Activated gamma-delta T cell (primary cell): ENCODE results near the gene CCL1.

Experiments used
- DNase-seq: peaks from one replicate; lab custom pipeline; 2025; lab: John Stamatoyannopoulos, UW

Gene CCL1

DNA sequence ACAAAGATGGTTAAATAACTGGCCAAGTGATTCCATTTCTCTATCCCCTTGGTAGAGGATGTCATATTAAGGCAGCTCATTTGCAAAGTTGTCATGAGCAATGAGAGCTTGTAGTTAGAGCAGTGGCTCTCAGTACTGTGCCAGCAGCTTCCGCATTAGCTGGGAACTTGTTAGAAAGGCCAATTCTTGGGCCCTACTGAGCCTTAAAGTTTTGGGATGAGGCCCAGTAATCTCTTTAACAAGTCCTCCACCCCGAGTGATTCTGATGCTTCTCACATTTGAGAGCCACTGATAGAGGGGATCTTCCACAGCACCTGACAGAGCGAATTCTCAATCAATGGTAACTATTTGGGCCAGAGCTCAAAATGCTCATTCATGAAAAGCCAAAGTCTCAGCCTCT is 20.2 kb upstream of the CCL1 start:
- no peak for DNase-seq

DNA sequence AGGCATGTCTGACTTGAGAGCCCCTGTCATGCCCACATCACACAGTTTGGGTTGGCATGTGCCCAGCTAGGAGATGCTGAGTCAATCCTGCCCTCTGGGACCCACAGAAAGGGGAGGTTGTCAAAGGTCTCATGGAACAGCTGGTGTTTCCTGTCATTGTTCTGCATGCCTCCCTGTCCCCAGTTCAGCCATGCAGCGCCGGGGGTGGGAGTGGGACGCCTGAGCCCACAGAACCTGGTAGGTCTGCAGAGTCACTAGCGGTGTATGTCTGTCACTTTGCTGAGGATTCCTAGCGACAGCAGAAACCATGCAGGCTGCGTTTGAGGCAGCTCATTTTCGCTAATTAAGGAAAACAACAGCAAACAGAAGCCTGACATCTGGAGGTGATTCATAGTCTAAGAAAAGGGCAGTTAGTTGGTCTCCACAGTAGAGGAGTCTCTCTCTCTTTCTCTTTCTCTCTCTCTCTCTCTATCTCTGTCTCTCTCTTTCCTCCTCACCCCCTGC is 19.6 kb upstream of the CCL1 start:
- no peak for DNase-seq

DNA sequence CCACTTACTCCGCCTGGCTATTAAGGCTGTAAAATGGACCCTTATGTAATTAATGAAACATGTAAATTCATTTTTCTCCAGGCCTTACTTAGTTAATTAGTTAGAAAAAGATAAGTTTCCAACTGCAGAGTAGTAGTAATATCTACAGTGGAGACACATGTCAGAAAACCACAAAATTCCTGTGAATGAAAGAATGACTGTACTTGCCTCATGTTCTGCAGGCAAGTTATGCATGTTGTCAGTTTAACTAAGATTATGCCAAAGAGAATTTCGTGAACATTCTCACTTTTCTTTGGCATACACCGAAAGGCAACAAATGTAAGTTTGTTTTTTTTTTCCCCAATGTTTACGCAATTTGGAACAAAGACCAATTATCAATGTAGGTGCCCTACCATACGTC is 16.8 kb upstream of the CCL1 start:
- no peak for DNase-seq

DNA sequence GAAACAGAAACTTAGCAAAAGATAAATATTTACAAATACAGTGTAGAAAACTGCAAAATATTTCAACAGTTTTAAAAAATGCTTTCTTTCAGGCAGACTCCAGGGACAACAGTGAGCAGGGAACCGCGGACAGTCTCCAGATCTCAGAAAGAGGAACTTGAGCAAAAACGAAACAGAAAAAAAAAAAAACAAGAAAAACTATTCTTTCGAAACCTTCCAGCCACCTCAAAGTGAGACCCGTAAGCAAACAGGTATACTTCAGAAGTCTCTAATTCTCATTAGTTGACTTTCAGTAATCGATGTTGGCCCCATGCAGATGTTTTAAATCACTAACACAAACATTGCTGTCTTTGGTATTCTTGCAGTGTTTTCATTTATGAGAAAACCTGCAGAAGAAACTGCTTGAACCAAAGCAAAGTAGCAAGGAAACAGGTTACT is 15.7 kb upstream of the CCL1 start:
- DNase-seq: no peak

DNA sequence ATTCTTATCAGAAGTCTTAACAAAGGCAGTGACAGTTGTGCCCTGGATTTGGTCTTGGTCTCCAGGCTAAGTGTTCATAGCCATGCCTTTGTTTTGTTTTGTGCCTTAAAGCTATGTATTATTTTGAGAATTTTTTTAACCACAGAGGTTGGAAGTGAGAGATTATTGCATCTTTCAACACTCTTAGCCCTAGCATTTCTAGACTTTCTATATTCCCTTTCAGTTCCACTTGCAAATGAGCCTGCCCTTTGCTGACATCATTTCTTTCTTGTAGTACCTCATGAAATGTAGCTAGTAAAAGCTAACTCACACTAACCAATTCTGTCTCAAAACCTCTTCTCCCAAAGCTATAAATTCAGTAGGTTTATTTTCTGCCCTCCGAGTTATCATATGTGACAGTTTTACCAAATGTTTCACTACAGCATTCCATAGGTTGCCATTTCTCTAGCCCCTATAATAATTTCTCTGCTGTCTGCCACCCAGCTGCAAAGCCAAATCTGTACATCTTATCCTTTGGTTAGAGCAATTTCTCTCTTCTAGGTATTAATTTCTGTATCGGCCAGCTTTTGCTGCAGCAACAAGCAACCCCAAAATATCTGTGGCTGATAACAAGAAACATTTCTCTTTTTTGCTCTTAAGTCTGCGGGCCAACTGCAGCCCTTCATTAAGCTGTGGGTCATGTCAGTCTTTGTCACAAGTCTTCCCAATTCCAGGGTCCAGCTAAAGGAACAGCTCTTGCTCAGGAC is 14.2 kb upstream of the CCL1 start:
- no peak for DNase-seq

DNA sequence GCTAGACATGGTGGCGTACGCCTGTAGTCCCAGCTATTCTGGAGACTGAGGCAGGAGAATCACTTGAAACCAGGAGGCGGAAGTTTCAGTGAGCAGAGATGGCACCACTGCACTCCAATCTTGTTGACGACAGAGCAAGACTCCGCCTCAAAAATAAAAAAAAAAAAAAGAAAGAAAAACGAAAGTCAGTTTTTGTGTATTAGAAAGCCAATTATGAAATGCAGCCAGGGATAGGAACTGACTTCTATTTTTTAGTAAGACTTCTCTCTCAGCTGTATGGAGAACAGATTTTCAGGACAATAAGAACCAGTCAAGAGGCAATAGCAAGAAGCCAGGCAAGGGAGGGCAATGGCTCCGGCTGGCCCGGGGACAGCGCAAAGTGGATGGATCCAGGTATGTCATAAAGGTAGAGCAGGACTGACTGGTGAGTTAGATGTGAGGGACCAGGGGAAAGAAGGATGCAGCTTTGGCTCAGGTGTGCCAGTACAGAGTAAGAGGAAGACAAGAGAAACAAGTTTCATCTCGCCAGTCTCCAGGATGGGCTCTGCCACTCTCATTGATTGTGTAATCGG is 12.5 kb upstream of the CCL1 start:
- DNase-seq: no peak

DNA sequence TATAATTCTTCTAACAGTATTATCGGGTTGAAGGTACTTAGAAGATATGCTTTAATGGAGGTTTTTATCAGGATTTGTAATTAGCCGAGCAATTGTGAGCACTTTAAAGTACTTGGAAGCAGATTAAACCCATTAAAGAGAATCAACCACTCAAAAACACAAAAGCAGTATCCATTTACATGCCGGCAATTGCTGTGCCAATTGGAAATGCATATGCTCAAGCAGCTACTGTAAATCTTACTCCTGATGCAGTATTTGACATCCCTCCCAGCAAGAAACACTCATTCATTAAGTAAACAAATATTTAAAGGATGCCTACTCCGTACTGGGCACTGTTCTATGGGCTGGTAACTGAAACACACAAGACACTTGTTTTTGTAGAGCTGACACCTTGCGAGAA is 11.4 kb upstream of the CCL1 start:
- no peak for DNase-seq

DNA sequence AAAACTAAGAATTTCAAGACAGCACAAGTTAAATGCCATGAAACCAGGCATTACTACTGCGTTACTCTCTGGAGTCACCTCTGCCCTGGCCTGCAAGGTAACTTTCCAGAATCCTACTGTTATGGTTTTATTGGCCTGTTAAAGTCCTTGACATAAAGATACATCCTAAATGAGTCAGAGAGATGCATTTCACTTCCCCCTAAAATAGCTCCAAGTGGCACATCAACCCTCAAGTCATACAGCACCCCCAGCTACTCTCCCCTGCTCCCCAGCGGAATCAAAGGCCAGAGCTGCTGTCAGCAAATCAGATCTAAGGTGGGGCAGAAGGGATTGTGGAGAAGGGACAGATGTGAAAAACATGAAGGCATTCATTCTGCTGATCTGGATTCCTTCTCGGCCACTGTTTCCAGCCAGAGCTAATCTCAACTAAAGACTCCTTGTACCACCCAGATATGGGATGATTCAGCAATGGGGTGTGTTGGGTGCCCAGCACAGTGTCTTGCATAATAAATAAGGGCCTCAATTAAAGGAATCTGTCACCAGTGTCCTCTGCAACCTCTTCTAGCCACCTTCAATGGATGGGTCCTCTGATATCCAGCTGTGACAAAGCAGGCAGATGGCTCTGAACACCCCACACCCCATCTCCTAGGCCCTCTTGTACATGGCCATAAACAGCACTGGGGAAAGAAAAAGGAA is 8.5 kb upstream of the CCL1 start:
- no peak for DNase-seq

DNA sequence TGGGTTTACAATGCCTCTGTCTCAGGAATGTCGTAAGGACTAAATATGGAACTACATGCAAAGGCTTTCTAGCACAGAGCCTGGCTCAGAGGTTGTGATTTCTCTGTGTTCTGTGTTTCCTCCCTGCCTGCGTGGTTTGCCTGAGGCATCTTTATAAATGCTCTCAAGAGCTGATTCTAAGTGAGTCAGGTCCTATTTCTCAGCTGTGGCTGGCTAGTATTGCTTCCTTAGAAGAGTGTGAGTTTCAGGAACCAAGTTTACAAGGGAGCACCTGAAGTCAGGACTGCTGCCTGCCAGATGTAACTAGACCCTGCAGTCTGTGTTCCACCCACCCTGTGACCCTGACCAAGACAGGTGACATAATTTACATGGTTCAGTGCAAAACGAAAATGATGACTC is 8.0 kb upstream of the CCL1 start:
- DNase-seq: no peak

DNA sequence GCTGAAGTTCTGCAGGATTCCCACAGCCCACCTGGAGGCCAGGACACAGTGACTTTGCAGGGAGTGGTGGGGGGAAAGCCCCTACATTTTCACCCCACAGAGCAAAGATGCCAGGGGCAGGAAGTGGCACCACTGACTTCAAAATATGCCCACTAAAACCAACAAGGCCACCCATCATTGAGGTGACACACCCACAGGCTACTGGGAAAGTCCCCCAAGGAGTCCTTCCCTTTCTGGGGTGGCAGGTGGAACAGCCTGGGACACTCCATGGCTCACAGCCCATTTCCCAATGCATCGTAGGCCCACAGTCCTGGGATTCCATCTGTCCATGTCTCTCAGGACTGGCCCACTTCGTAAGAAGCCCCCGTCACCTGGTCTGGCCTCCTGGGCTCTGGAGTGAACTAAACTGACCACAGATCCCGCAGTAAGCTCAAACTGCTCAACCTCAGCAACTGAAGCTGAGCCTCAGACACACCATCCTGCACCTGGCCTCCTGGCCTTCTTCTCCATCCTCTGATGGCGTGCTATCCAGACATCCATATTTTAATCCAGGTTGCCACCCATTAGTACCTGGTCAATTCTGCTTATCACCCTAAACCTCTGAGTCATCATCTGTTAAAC is 7.5 kb upstream of the CCL1 start:
- no peak for DNase-seq

DNA sequence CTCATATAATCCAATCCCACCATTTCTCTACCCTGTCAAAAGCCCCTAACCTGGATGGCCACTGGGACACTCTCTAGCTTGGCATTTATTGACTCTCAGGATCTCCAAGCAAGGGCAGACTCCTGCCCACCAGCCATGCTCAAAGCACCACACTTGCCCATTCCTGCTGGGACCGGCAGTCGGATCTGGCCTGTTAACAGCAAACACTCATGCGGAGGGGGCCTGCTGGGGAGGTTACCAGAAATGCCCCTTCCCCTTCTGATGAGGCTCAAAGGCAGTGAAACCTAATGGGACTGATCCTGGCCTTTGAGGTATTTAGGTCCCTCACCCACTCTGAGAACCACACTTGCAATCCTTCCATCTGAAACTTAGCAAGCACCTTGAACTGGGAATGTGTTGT is 6.5 kb upstream of the CCL1 start:
- no peak for DNase-seq

DNA sequence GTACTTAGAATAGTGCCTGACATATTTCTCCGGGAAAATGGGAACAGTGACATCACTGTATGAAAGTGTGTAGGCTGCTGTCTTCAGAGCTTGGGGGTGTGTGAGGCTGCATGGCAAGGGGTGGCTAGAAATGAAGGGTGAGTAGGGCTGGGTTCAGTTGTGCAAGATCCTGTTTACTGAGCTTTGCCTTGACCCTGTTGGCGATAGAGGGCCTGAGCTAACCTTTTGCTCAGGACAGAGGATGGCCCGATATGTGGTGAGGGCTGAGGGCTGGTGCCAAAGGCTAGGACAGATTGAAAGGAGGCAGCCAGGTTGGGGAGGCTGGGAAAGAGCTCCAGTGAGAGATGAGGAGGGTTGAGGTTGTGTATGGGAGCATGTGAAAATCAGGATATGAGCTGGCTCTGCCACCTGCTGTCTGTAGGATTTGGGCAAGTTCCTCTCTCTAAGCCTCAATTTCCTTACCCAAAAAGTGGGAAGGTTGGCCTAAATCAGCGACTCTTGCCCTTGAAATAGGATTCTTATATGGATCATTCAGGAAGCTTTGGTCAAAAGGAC is 6.0 kb upstream of the CCL1 start:
- DNase-seq: no peak

DNA sequence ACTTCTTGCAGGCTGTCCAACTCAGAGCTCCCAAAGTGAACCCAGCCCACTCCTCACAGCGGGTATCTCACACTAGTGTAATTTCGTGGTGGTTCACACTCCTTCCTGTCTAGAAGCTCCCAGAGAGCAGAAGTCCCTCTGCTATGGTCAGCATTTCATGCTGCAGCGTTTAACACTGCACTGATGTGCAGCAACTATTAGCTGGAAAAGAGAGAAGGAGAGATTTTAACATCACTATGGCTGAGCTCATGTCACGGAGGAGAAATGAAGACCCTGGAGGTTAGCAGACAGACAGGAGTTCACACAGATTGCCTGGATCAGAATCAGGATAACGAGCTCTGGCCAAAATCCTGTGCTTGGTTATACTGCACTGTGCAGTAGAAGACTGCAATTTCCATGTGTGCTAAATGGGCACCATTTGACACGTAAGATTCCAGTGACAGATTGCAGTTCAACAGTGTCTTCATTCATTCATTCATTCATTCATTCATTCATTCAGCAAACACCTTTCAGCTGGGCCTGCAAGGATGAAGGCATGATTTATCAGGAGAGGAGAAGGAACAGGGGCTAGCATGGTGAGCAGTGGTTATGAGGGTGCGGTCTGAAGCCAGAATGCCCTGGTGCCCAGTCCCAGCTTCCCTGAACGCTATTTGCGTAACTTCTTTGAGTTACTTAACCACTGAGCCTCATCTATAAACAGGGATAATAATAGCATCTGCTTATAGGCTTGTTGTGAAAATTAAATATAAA is 5.3 kb upstream of the CCL1 start:
- DNase-seq: no peak

DNA sequence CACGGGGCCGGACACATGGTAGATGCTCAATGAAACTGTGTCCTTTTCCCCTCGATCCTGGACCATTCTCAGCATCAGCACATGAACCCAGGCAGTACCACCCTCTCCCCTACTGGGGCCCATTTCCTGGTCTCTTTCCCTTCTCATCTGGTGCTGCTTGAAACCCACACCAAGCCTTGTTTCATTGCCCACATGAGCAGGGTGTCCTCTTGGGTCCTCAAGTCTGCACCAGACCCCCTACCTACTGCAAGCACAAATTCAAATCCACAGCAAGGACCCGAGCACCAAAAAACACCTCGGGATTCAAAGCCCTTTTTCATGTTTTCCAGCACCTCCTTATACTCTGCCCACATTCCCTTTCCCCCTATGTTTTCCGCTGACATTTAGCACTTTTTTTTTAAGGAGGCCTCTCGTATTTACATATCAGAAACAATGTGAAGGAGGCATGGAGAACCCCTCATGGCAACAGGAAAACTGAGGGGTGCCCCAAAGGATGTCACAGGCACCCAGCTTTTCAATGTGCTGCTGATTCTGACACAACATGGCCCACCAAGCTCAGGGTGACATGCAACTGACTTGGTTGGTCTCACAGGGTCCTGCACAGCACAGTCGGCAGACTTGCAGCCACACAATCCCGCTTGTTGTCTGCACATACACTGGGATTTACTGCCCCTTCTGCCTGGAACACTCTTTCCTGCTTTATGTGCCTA is 4.6 kb upstream of the CCL1 start:
- no peak for DNase-seq

DNA sequence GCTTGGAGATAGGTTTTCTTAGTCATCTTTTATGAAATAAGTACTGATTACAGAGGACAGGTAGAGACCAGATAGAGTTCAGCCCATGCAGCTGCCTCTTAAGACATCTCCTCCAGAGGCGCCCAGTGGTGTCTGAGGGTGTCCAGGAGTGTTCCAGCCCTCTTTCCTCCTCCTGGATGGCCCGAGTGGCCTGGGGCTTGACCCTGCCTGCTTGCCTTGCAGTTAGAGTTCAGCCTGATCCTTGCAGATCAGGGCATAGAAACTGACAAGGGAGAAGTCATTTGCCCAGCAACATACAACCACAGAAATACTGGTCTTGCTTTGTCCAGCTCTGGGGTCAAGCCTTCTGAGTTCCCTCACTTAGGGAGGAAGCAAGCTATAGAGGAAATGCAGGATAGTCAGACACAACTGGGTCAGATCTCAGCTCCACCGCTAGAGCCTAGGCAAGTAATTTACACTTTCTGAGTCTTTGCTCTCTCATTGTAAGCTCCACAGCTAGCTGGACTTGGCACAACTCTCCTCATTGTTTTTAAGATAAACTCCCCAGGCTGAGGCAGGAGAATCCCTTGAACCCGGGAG is 3.6 kb upstream of the CCL1 start:
- no peak for DNase-seq

DNA sequence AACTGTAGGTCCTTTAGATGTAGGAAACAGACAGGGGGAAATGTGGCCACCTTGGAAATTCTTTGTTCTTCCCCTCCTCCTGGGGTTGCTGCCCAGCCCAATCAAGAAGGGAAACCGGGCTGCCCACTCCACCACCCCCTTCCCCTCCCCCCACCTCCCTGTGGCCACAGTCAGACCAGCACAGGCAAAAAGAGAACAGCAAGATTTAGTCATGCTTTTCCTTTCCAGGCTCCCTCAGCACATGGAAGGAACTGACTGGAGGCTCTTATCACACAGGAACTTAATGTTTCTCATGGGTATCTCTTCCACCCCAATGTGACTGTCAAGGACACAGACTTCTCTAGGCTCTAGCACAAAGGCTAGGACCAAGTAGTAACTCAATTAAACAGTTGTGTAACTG is 3.0 kb upstream of the CCL1 start:
- DNase-seq: no peak

DNA sequence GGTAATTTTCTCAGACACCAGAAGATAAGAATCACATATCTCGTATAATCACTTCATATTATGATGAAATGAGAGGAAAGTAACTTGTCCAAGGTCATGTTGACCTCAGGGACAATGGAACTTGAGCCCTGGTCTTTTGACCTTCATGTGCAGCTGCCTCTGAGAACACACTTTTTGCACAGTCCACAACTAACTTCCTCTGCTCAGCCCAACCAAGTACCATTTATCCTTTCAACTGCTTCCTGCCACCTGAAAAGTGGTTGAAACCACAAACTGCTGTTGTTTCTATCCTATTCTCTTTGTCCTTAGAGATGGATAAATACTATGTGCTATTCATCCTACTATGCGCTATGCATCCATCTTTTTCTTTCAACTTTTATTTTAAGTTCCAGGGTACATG is 2.3 kb upstream of the CCL1 start:
- DNase-seq: no peak

DNA sequence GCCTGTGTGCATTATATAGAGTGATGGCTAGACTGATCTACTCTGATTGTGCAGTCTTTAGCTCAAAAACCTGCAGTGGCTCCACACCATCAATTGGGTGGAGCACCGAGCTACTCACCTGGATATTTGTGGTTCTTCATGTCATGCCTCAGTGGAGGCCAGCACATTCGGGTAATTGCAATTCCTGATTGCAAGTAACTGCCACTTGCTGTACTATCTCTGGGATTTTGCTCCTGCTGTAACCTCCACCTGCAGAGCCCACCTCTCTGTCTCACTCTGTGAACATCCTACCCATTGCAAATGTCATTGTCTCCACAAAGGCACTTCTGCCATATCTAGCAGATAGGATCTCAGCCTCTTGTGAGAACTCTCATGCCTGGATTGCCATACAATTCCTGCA is 1.7 kb upstream of the CCL1 start:
- DNase-seq: no peak

DNA sequence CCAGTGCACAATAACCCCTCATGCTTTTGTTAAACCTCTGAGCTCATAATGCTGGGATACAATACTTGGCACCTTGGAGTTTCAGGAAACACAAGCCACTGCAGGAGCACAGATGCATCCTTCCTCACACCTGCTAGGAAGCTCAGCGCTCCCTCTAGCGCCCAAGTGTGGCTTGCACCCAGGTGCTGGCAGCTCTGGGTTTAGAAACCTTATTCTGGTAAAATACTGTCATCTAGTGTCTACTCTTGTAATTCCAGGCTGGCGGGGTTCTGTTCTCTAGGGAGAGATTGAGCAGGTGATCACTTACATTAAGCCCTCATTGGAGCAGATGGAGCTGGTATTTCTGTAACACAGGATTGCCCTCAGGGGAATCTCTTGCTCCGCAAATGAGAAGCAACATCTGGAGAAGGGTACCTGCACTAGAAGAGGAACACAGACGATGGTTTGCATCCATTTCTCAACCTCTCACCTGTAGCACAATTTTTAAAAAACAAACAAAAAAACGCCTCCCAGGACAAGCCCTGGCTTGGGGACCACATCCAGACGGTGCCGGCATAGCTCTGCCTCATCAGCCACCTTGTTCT is 1.5 kb downstream of the CCL1 start:
- DNase-seq: no peak

DNA sequence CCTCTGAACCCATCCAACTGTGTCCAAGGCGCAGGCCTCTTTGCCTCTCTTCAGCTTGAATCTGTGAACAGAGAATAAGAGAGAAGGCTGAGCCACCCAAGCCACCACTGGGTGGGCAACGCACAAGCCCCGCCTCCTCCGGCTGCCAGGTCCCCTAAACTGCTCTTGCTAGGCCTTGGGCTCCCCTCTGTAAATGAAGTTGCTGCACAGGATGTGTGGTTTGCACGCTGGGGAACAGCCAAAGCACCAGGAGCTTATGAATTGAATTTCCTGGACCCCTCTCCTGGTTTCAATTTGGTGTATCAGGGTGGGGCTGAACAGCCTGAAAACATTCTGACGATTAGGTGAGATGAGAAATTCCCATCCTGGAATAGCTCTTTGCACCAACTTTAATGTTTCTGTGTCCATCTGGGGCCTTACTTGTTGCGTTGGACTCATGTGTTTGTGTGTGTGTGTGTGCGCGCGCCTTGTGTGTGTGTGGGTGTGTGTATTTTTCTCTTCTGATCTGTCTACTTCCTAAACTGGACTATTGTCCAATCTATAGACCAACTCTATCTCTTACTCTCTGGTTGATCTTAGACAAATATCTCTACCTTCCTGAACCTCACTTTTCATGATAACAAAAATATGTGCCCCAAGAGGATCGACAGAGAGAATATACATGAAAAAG is 2.3 kb downstream of the CCL1 start:
- DNase-seq: no peak
